PC-9 (cell line): ENCODE data around the gene PHACTR1. TPM values are rescaled to one million over a fixed set of nuclear protein-coding genes. Genes with fewer than 3 reads are reported as not detected.

Source experiments
- BruUV-seq: library from RNA; stranded (reverse); fragments of 400-500 nt; replicated peaks from 2 replicates; lab custom pipeline; 2021; lab: Mats Ljungman, UMichigan
- CTCF ChIA-PET: fragments of 300-600 bp; sonication (Branson Sonifier 250); formaldehyde crosslinking; loops from one replicate; lab custom pipeline; 2022; ENCODE audit warnings: antibody characterized with exemption; lab: Charles Lee
- POLR2A ChIA-PET: fragments of 300-600 bp; sonication (Branson Sonifier 250); formaldehyde crosslinking; loops from one replicate; lab custom pipeline; 2022; ENCODE audit warnings: antibody characterized with exemption; ENCODE audit not compliant: unreplicated experiment; lab: Charles Lee
- DNase-seq, 2 experiments: peaks; one replicate each; pipeline versions ENCODE4 v3.0.0 to v3.0.0-alpha.2; 2015 to 2022; ENCODE audit warnings: mixed read lengths in 1 of 2
- H2AFZ ChIP-seq: fragments of 200-600 bp; sonication (generic); 2 replicates; pipeline ENCODE4 v1.8.1; 2017; ENCODE audit warnings: antibody characterized with exemption
- H3F3A ChIP-seq: fragments of 200-600 bp; sonication (generic); 2 replicates; pipeline ENCODE4 v1.8.1; 2017; ENCODE audit warnings: antibody characterized with exemption, mild to moderate bottlenecking, low read depth; ENCODE audit not compliant: insufficient read depth
- H3K27ac ChIP-seq: fragments of 200-600 bp; sonication (generic); 2 replicates; pipeline ENCODE4 v1.6.1; 2016; ENCODE audit warnings: mixed run types
- H3K27me3 ChIP-seq: fragments of 200-600 bp; sonication (generic); 2 replicates; pipeline ENCODE4 v1.6.1; 2016; ENCODE audit warnings: low read depth, mixed run types; ENCODE audit not compliant: insufficient read depth
- H3K36me3 ChIP-seq: fragments of 200-600 bp; sonication (generic); 2 replicates; pipeline ENCODE4 v1.6.1; 2016; ENCODE audit warnings: low read depth, mixed run types
- H3K4me1 ChIP-seq: fragments of 200-600 bp; sonication (generic); replicated peaks from 2 replicates; pipeline ENCODE4 v1.6.1; 2016; ENCODE audit warnings: mixed run types; ENCODE audit not compliant: insufficient read depth
- H3K4me2 ChIP-seq: fragments of 200-600 bp; sonication (generic); 2 replicates; pipeline ENCODE4 v1.6.1; 2017; ENCODE audit warnings: mixed run types
- H3K4me3 ChIP-seq: fragments of 200-600 bp; sonication (generic); 2 replicates; pipeline ENCODE4 v1.6.1; 2016; ENCODE audit warnings: mixed run types
- H3K79me2 ChIP-seq: fragments of 200-600 bp; sonication (generic); 2 replicates; pipeline ENCODE4 v1.6.1; 2017; ENCODE audit warnings: low read depth, mixed run types
- H3K9me2 ChIP-seq: fragments of 200-600 bp; sonication (generic); 2 replicates; pipeline ENCODE4 v1.8.1; 2017; ENCODE audit warnings: mild to moderate bottlenecking; ENCODE audit not compliant: insufficient read depth
- H3K9me3 ChIP-seq: fragments of 200-600 bp; sonication (generic); 2 replicates; pipeline ENCODE4 v1.8.1; 2016; ENCODE audit warnings: low read depth; ENCODE audit not compliant: insufficient read depth
- H4K20me1 ChIP-seq: fragments of 200-600 bp; sonication (generic); 2 replicates; pipeline ENCODE4 v1.8.1; 2017; ENCODE audit not compliant: insufficient read depth
- EZH2 ChIP-seq: fragments of 200-600 bp; sonication (generic); IDR thresholded peaks from 2 replicates; pipeline ENCODE4 v1.8.0; 2017; ENCODE audit warnings: antibody characterized with exemption, low read depth
- intact Hi-C: fragments of 100-400 bp; cut with micrococcal nuclease; formaldehyde crosslinking; loops from one replicate; pipeline ENCODE4 v1.10.0; 2022; ENCODE audit not compliant: unreplicated experiment
- total RNA-seq: library from RNA; stranded (reverse); gene quantifications from 2 replicates; pipeline ENCODE4 v1.2.3, GENCODE V29; 2021
- TF ChIP-seq, protein P1 (sequence below): fragments of 200-600 bp; sonication (generic); conservative IDR thresholded peaks from 2 replicates; pipeline ENCODE4 v1.6.1; 2017; ENCODE audit warnings: mixed run types, antibody characterized with exemption, mild to moderate bottlenecking, moderate library complexity

Gene PHACTR1
- total RNA-seq, 1 experiment from 2014 or later = not detected

- H3K4me1 ChIP-seq = no peaks in the 10 kb centered on the region
- H2AFZ ChIP-seq = no peak overlapping the region
- no peak overlapping the region for H3K4me3 ChIP-seq
- intact Hi-C loops = no loop called here
- no peaks in the 10 kb centered on the region for H3K36me3 ChIP-seq
- BruUV-seq = no TSS peak
- H3K79me2 ChIP-seq = no peaks in the 10 kb centered on the region
- ChIA-PET CTCF (no interaction called here), POLR2A (no interaction called here)
- H3K4me2 ChIP-seq = no peak overlapping the region
- no peaks in the 10 kb centered on the region for H3K9me2 ChIP-seq
- H3F3A ChIP-seq = no peaks in the 10 kb centered on the region
- no peaks in the 10 kb centered on the region for H3K9me3 ChIP-seq
- peaks cover 35% of the 10 kb centered on the region for H3K27me3 ChIP-seq
- no peak overlapping the region for H3K27ac ChIP-seq
- no peaks in the 10 kb centered on the region for H4K20me1 ChIP-seq
- TF ChIP-seq, protein P1, sequence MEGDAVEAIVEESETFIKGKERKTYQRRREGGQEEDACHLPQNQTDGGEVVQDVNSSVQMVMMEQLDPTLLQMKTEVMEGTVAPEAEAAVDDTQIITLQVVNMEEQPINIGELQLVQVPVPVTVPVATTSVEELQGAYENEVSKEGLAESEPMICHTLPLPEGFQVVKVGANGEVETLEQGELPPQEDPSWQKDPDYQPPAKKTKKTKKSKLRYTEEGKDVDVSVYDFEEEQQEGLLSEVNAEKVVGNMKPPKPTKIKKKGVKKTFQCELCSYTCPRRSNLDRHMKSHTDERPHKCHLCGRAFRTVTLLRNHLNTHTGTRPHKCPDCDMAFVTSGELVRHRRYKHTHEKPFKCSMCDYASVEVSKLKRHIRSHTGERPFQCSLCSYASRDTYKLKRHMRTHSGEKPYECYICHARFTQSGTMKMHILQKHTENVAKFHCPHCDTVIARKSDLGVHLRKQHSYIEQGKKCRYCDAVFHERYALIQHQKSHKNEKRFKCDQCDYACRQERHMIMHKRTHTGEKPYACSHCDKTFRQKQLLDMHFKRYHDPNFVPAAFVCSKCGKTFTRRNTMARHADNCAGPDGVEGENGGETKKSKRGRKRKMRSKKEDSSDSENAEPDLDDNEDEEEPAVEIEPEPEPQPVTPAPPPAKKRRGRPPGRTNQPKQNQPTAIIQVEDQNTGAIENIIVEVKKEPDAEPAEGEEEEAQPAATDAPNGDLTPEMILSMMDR = no peak
- TF ChIP-seq EZH2 = no peak
- DNase-seq = no peak
Observed at GRCh38 chr6:12973386-12973785, 256.8 kb downstream of the PHACTR1 start.

DNA sequence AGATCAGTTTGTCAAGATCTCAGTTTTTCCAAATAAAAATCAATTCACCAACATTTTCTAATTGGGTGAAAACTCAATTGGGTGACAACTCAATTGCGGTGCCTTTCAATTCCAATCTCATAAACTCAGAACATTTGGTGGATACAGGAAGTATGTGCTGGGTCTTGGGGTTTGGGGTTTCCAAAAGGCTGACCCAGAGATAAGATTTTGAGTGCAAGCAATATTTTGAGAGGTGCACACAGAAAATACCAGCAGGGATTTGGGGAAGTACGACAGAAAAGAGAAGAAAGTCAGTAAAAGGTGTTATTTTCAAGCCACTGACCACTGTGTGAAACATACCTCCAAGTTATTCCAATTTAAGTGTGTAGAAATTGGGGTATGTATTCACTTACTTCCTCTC lies 258.0 kb downstream of the PHACTR1 start:
- CTCF ChIA-PET = no interaction called here

DNA sequence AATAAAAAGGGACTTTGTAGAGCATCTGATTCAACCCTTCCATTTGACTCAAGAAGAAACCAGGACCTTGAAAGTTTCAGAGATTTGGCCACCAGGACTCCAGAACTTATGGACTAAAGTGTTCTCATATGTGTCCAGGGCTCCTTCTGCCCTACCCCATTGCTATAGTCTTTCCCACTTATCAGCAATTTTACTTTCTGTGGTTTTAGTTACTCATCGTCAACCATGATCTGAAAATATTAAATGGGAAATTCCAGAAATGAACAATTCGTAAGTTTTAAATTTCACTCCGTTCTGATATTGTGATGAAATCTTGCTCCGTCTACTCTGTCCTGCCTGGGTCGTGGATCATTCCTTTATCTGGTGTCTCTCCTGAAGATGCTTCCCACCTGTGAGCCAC lies 259.8 kb downstream of the PHACTR1 start:
- H3K4me3 ChIP-seq = no peak overlapping the region
- DNase-seq = no peak
- H4K20me1 ChIP-seq = no peaks in the 10 kb centered on the region
- H3K9me2 ChIP-seq = no peaks in the 10 kb centered on the region
- no peak for TF ChIP-seq EZH2
- TF ChIP-seq, protein P1 = no peak
- no peak overlapping the region for H3K27ac ChIP-seq
- no peaks in the 10 kb centered on the region for H3K36me3 ChIP-seq
- H3K4me1 ChIP-seq = no peaks in the 10 kb centered on the region
- H3K9me3 ChIP-seq = 0 out of 2 replicates have a peak, but pooled peaks cover 2% of the 10 kb centered on the region
- H2AFZ ChIP-seq = no peak overlapping the region
- no TSS peak for BruUV-seq
- CTCF ChIA-PET = no interaction called here
- intact Hi-C loops = no loop called here
- H3K27me3 ChIP-seq = peaks cover 23% of the 10 kb centered on the region
- no peaks in the 10 kb centered on the region for H3F3A ChIP-seq
- POLR2A ChIA-PET = no interaction called here
- H3K79me2 ChIP-seq = no peaks in the 10 kb centered on the region
- H3K4me2 ChIP-seq = no peak overlapping the region

More for the DNA sequence above, 258.0 kb downstream of the PHACTR1 start:
- Histone ChIP-seq H3F3A (no peaks in the 10 kb centered on the region), H2AFZ (no peak overlapping the region), H3K36me3 (no peaks in the 10 kb centered on the region), H3K4me2 (no peak overlapping the region), H3K4me1 (no peaks in the 10 kb centered on the region), H3K9me2 (no peaks in the 10 kb centered on the region), H3K4me3 (no peak overlapping the region), H3K27me3 (peaks cover 27% of the 10 kb centered on the region), H3K9me3 (no peaks in the 10 kb centered on the region), H4K20me1 (no peaks in the 10 kb centered on the region), H3K79me2 (no peaks in the 10 kb centered on the region), H3K27ac (no peak overlapping the region)
- no peak for DNase-seq
- no TSS peak for BruUV-seq
- POLR2A ChIA-PET = no interaction called here
- intact Hi-C loops = no loop called here
- TF ChIP-seq, protein P1 = no peak
- TF ChIP-seq EZH2 = no peak
